H9 (cell line): ENCODE measurements around the gene CRTAP. TPM values are rescaled to one million over a fixed set of nuclear protein-coding genes. Genes with fewer than 3 reads are reported as not detected.

ENCODE experiments used
- DNase-seq: peaks from one replicate; pipeline ENCODE4 v3.0.0-alpha.2; 2017
- H2AFZ ChIP-seq: one replicate; pipeline ENCODE4 v1.6.1; 2013; ENCODE audit warnings: mild to moderate bottlenecking, low read length, control low read depth, moderate library complexity
- H2AK5ac ChIP-seq: 2 replicates; pipeline ENCODE4 v1.6.1; 2013; ENCODE audit warnings: low read length, control low read depth, mixed read lengths; ENCODE audit not compliant: insufficient read length
- H2BK120ac ChIP-seq: one replicate; pipeline ENCODE4 v1.6.1; 2013; ENCODE audit warnings: low read depth, mild to moderate bottlenecking, low read length, control low read depth, inconsistent platforms; ENCODE audit not compliant: poor library complexity, severe bottlenecking
- H2BK12ac ChIP-seq: 2 replicates; pipeline ENCODE4 v1.6.1; 2013; ENCODE audit warnings: low read length, control low read depth, mixed read lengths, low read depth; ENCODE audit not compliant: insufficient read length
- H2BK15ac ChIP-seq: 2 replicates; pipeline ENCODE4 v1.6.1; 2013; ENCODE audit warnings: low read depth, low read length, control low read depth
- H2BK20ac ChIP-seq: one replicate; pipeline ENCODE4 v1.6.1; 2013; ENCODE audit warnings: low read depth, mild to moderate bottlenecking, low read length, control low read depth, inconsistent platforms; ENCODE audit not compliant: poor library complexity, severe bottlenecking
- H2BK5ac ChIP-seq: 2 replicates; pipeline ENCODE4 v1.6.1; 2013; ENCODE audit warnings: low read length, control low read depth, mixed read lengths; ENCODE audit not compliant: insufficient read length
- H3K14ac ChIP-seq: 2 replicates; pipeline ENCODE4 v1.6.1; 2013; ENCODE audit warnings: low read length, control low read depth; ENCODE audit not compliant: insufficient read depth
- H3K18ac ChIP-seq: 2 replicates; pipeline ENCODE4 v1.6.1; 2013; ENCODE audit warnings: low read depth, mild to moderate bottlenecking, mixed read lengths, low read length, control low read depth; ENCODE audit not compliant: insufficient read length
- H3K23ac ChIP-seq: 2 replicates; pipeline ENCODE4 v1.6.1; 2013; ENCODE audit warnings: low read length, control low read depth, mixed read lengths, low read depth; ENCODE audit not compliant: insufficient read length
- H3K23me2 ChIP-seq: 2 replicates; pipeline ENCODE4 v1.6.1; 2013; ENCODE audit warnings: low read depth, mild to moderate bottlenecking, mixed read lengths, low read length, control low read depth; ENCODE audit not compliant: insufficient read length, poor library complexity, severe bottlenecking
- H3K27ac ChIP-seq: 2 replicates; pipeline ENCODE4 v1.5.1; 2013; ENCODE audit warnings: low read length, control low read depth, mixed read lengths, low read depth; ENCODE audit not compliant: insufficient read length
- H3K27me3 ChIP-seq: 2 replicates; pipeline ENCODE4 v1.6.1; 2013; ENCODE audit warnings: low read length, control low read depth, inconsistent platforms; ENCODE audit not compliant: insufficient read depth
- H3K4ac ChIP-seq: 2 replicates; pipeline ENCODE4 v1.6.1; 2013; ENCODE audit warnings: low read depth, mild to moderate bottlenecking, control low read depth, inconsistent platforms, low read length, moderate library complexity
- H3K4me1 ChIP-seq: 2 replicates; pipeline ENCODE4 v1.6.1; 2013; ENCODE audit warnings: low read length, control low read depth, inconsistent platforms; ENCODE audit not compliant: insufficient read depth
- H3K4me2 ChIP-seq: 2 replicates; pipeline ENCODE4 v1.6.1; 2013; ENCODE audit warnings: low read length, control low read depth, mixed read lengths; ENCODE audit not compliant: insufficient read length, insufficient read depth
- H3K56ac ChIP-seq: 2 replicates; pipeline ENCODE4 v1.6.1; 2013; ENCODE audit warnings: low read depth, mild to moderate bottlenecking, mixed read lengths, low read length, control low read depth; ENCODE audit not compliant: insufficient read length
- H3K79me1 ChIP-seq: 2 replicates; pipeline ENCODE4 v1.6.1; 2013; ENCODE audit warnings: low read depth, mild to moderate bottlenecking, moderate library complexity, low read length, control low read depth, inconsistent platforms; ENCODE audit not compliant: insufficient read depth, poor library complexity, severe bottlenecking
- H3K79me2 ChIP-seq: 2 replicates; pipeline ENCODE4 v1.6.1; 2013; ENCODE audit warnings: low read length, control low read depth, inconsistent platforms; ENCODE audit not compliant: insufficient read depth
- H3K9ac ChIP-seq: 2 replicates; pipeline ENCODE4 v1.6.1; 2013; ENCODE audit warnings: low read length, control low read depth, mixed read lengths; ENCODE audit not compliant: insufficient read length; ENCODE audit errors: extremely low read depth
- H3K9me3 ChIP-seq: one replicate; pipeline ENCODE4 v1.6.1; 2013; ENCODE audit warnings: low read depth, low read length, inconsistent platforms; ENCODE audit not compliant: control insufficient read depth
- H3T11ph ChIP-seq: one replicate; pipeline ENCODE4 v1.6.1; 2013; ENCODE audit warnings: mild to moderate bottlenecking, low read length, control low read depth, inconsistent platforms
- H4K20me1 ChIP-seq: one replicate; pipeline ENCODE4 v1.6.1; 2013; ENCODE audit not compliant: control insufficient read depth, insufficient read length, insufficient read depth
- H4K5ac ChIP-seq: 2 replicates; pipeline ENCODE4 v1.6.1; 2013; ENCODE audit warnings: low read depth, mild to moderate bottlenecking, mixed read lengths, low read length, control low read depth; ENCODE audit not compliant: insufficient read length
- H4K8ac ChIP-seq: replicated peaks from 2 replicates; pipeline ENCODE4 v1.6.1; 2013; ENCODE audit warnings: low read length, control low read depth, mixed read lengths, low read depth; ENCODE audit not compliant: insufficient read length
- H4K91ac ChIP-seq: 2 replicates; pipeline ENCODE4 v1.6.1; 2013; ENCODE audit warnings: low read depth, mild to moderate bottlenecking, moderate library complexity, mixed read lengths, low read length, control low read depth; ENCODE audit not compliant: insufficient read length
- H3K27ac Mint-ChIP-seq, 3 experiments: 2 replicates in 2 of 3; 3 replicates in 1 of 3; pipeline ENCODE4 v1.8.0; 2020 to 2021; ENCODE audit warnings: mixed read lengths in 3 of 3, mild to moderate bottlenecking in 1 of 3, moderate library complexity in 1 of 3
- H3K27me3 Mint-ChIP-seq: 2 replicates; pipeline ENCODE4 v1.8.0; 2021; ENCODE audit warnings: low read depth, mild to moderate bottlenecking, moderate library complexity, mixed read lengths
- H3K36me3 Mint-ChIP-seq, 3 experiments: 2 replicates in 2 of 3; 3 replicates in 1 of 3; pipeline ENCODE4 v1.8.0; 2020 to 2021; ENCODE audit warnings: low read depth in 3 of 3, mixed read lengths in 3 of 3; ENCODE audit not compliant: insufficient read depth in 1 of 3
- H3K4me1 Mint-ChIP-seq, 2 experiments: 2 replicates each; pipeline ENCODE4 v1.8.0; 2020; ENCODE audit warnings: mixed read lengths in 2 of 2
- H3K4me3 Mint-ChIP-seq, 2 experiments: 2 replicates in 1 of 2; 3 replicates in 1 of 2; pipeline ENCODE4 v1.8.0; 2020 to 2021; ENCODE audit warnings: mild to moderate bottlenecking in 2 of 2, mixed read lengths in 2 of 2, moderate library complexity in 1 of 2
- H3K9me3 Mint-ChIP-seq, 2 experiments: 2 replicates in 1 of 2; 3 replicates in 1 of 2; pipeline ENCODE4 v1.8.0; 2020; ENCODE audit warnings: mild to moderate bottlenecking in 2 of 2, mixed read lengths in 2 of 2, moderate library complexity in 1 of 2
- CTCF ChIP-seq: fragments of 200-600 bp; sonication (generic); conservative IDR thresholded peaks from 3 replicates; pipeline ENCODE4 v1.8.0; 2021; ENCODE audit warnings: antibody characterized with exemption, mild to moderate bottlenecking
- WGBS: extraction: QIAGEN DNeasy Blood & Tissue Kit; methylation state at CpG from one replicate; pipeline ENCODE4 v1.1.7; 2013; ENCODE audit warnings: missing lambda C conversion rate, low lambda C conversion rate, mixed read lengths; ENCODE audit not compliant: insufficient read length; ENCODE audit errors: extremely low coverage; 5-methylcytosine and 5-hydroxymethylcytosine counted together
- total RNA-seq: library from RNA; stranded (reverse); gene quantifications from 2 replicates; pipeline ENCODE4 v1.2.1, GENCODE V29; 2021

The CRTAP gene
- total RNA-seq, 1 experiment from 2014 or later, result 159 TPM

GRCh38 chr3:33186524-33187367, 72.9 kb downstream of the CRTAP start:
- Histone ChIP-seq H3K27ac (no peak overlapping the region), H3K23ac (no peak overlapping the region), H2BK12ac (no peak overlapping the region), H3K18ac (no peak overlapping the region), H3K14ac (no peak overlapping the region), H4K20me1 (no peaks in the 10 kb centered on the region), H3K4me2 (no peak overlapping the region), H3K4me1 (no peaks in the 10 kb centered on the region), H4K5ac (no peak overlapping the region), H3K79me2 (no peaks in the 10 kb centered on the region), H3K79me1 (no peaks in the 10 kb centered on the region), H3K56ac (no peak overlapping the region), H2BK120ac (no peak overlapping the region), H3K23me2 (no peaks in the 10 kb centered on the region), H3K9me3 (no peaks in the 10 kb centered on the region), H2BK5ac (no peak overlapping the region), H4K91ac (no peak overlapping the region), H3K27me3 (no peaks in the 10 kb centered on the region), H2AFZ (no peak overlapping the region), H3K9ac (no peak overlapping the region), H2BK20ac (no peak overlapping the region), H4K8ac (no peak overlapping the region), H2AK5ac (no peak overlapping the region), H2BK15ac (no peak overlapping the region), H3K4ac (no peak overlapping the region), H3T11ph (no peak overlapping the region)
- H3K9me3 Mint-ChIP-seq, result 0 out of 5 replicates have a peak, but pooled peaks cover 0 to 2% of the 10 kb centered on the region in 2 experiments
- H3K4me1 Mint-ChIP-seq, result peaks cover 5% of the 10 kb centered on the region in 2 experiments; a peak in 3 of 4 replicates
- no peak overlapping the region for H3K4me3 Mint-ChIP-seq
- H3K27ac Mint-ChIP-seq, result no peak overlapping the region
- no peaks in the 10 kb centered on the region for H3K27me3 Mint-ChIP-seq
- no CpG with 5 or more reads among the region's 13 CpGs for WGBS
- TF ChIP-seq CTCF, result no peak
- no peak for DNase-seq
- no peaks in the 10 kb centered on the region for H3K36me3 Mint-ChIP-seq
